H7 (cell line): Measurements from ENCODE around the gene TPRN. TPM values are rescaled to one million over a fixed set of nuclear protein-coding genes. Genes with fewer than 3 reads are reported as not detected.
A peak's percentile ranks its signal among the peaks of the same experiment; 100 is the strongest.

ENCODE experiments used
- DNase-seq: peaks from one replicate; pipeline ENCODE4 v3.0.0; 2012
- H3K27me3 ChIP-seq: 2 replicates; pipeline ENCODE4 v1.6.0; 2011; ENCODE audit warnings: mild to moderate bottlenecking, low read length; ENCODE audit not compliant: control insufficient read depth, insufficient read depth
- H3K36me3 ChIP-seq: replicated peaks from 2 replicates; pipeline ENCODE4 v1.5.1; 2011; ENCODE audit warnings: low read length; ENCODE audit not compliant: control insufficient read depth, insufficient read depth
- H3K4me3 ChIP-seq: 2 replicates; pipeline ENCODE4 v1.5.1; 2011; ENCODE audit warnings: low read depth, mild to moderate bottlenecking, control low read depth, low read length, moderate library complexity; ENCODE audit not compliant: insufficient read depth
- total RNA-seq: library from RNA; depleted of rRNA; stranded (reverse); fragments of >200 nt; shearing (Covaris generic); gene quantifications from 2 replicates; pipeline ENCODE4 v1.2.3, GENCODE V29; 2014

TPRN gene
- total RNA-seq, 1 experiment from 2014 or later = 23.3 TPM

- Histone ChIP-seq H3K27me3 (peaks cover 29% of the 10 kb centered on the region), H3K36me3 (no peaks in the 10 kb centered on the region), H3K4me3 (no peak overlapping the region)
- DNase-seq = peak; percentile 72
Observed at GRCh38 chr9:137172901-137173795, 27.4 kb downstream of the TPRN start.

- Histone ChIP-seq H3K36me3 (no peaks in the 10 kb centered on the region), H3K27me3 (peaks cover 46% of the 10 kb centered on the region)
- peak; percentile 76 for DNase-seq
Observed at GRCh38 chr9:137171149-137171900, 29.2 kb downstream of the TPRN start.

GRCh38 chr9:137170486-137171148 lies 29.9 kb downstream of the TPRN start:
- peak; percentile 76 for DNase-seq
- Histone ChIP-seq H3K27me3 (peaks cover 51% of the 10 kb centered on the region), H3K4me3 (no peak overlapping the region), H3K36me3 (no peaks in the 10 kb centered on the region)

More at GRCh38 chr9:137171149-137171900, 29.2 kb downstream of the TPRN start:
- H3K4me3 ChIP-seq = no peak overlapping the region

- no peaks in the 10 kb centered on the region for H3K36me3 ChIP-seq
- H3K4me3 ChIP-seq = peak within 1 kb of the TSS; percentile 50
- DNase-seq = no peak
- H3K27me3 ChIP-seq = peaks cover 53% of the 10 kb centered on the region
Observed at GRCh38 chr9:137169896-137170358, 30.6 kb downstream of the TPRN start, which contains the start of gene LRRC26. TSS of gene LRRC26 (minus strand) at chr9:137170051. CDS start at chr9:137169943, 108 bp downstream.

- Histone ChIP-seq H3K4me3 (peak overlapping the region; percentile 50), H3K27me3 (peaks cover 58% of the 10 kb centered on the region), H3K36me3 (no peaks in the 10 kb centered on the region)
- peak; percentile 98 for DNase-seq
Observed at GRCh38 chr9:137168904-137169856, 31.4 kb downstream of the TPRN start.

- no peaks in the 10 kb centered on the region for H3K36me3 ChIP-seq
- no peak for DNase-seq
- peak overlapping the region; percentile 50 for H3K4me3 ChIP-seq
- peaks cover 63% of the 10 kb centered on the region for H3K27me3 ChIP-seq
Observed at GRCh38 chr9:137168573-137168903, 32.0 kb downstream of the TPRN start.

GRCh38 chr9:137167747-137168572 lies 32.6 kb downstream of the TPRN start:
- H3K27me3 ChIP-seq = peaks cover 68% of the 10 kb centered on the region
- peak; percentile 90 for DNase-seq
- H3K4me3 ChIP-seq = peak overlapping the region; percentile 22
- H3K36me3 ChIP-seq = no peaks in the 10 kb centered on the region

- Histone ChIP-seq H3K36me3 (no peaks in the 10 kb centered on the region), H3K4me3 (no peak overlapping the region), H3K27me3 (peaks cover 74% of the 10 kb centered on the region)
- DNase-seq = peak; percentile 80
Observed at GRCh38 chr9:137167277-137167746, 33.2 kb downstream of the TPRN start.

- no peak overlapping the region for H3K4me3 ChIP-seq
- peaks cover 81% of the 10 kb centered on the region for H3K27me3 ChIP-seq
- peak; percentile 59 for DNase-seq
- no peaks in the 10 kb centered on the region for H3K36me3 ChIP-seq
Observed at GRCh38 chr9:137166380-137167229, 33.9 kb downstream of the TPRN start.

- DNase-seq = peak; percentile 65
- Histone ChIP-seq H3K27me3 (peaks cover 84% of the 10 kb centered on the region), H3K36me3 (no peaks in the 10 kb centered on the region)
Observed at GRCh38 chr9:137165250-137165836, 35.2 kb downstream of the TPRN start.

GRCh38 chr9:137164370-137165249 lies 35.9 kb downstream of the TPRN start:
- Histone ChIP-seq H3K36me3 (no peaks in the 10 kb centered on the region), H3K4me3 (no peak overlapping the region), H3K27me3 (peaks cover 83% of the 10 kb centered on the region)
- DNase-seq = peak; percentile 66

More at GRCh38 chr9:137165250-137165836, 35.2 kb downstream of the TPRN start:
- H3K4me3 ChIP-seq = no peak overlapping the region
